Panc1 (cell line): ENCODE data around the gene SYNCRIP. TPM values are rescaled to one million over a fixed set of nuclear protein-coding genes. Genes with fewer than 3 reads are reported as not detected.
A peak's percentile ranks its signal among the peaks of the same experiment; 100 is the strongest.

Source experiments
- ATAC-seq: fragments of 200-7000 bp; cut with Tn5 transposase; 2 replicates; pipeline ENCODE4 v1.9.1; 2020; ENCODE audit warnings: mild to moderate bottlenecking, moderate library complexity
- BruUV-seq: library from RNA; stranded (reverse); fragments of 400-500 nt; replicated peaks from 2 replicates; lab custom pipeline; 2021; lab: Mats Ljungman, UMichigan
- CTCF ChIA-PET: fragments of 300-600 bp; sonication (Branson Sonifier 250); formaldehyde crosslinking; loops from one replicate; lab custom pipeline; 2022; ENCODE audit warnings: antibody characterized with exemption; lab: Charles Lee
- POLR2A ChIA-PET: fragments of 300-600 bp; sonication (Branson Sonifier 250); formaldehyde crosslinking; loops from one replicate; lab custom pipeline; 2022; ENCODE audit warnings: antibody characterized with exemption; lab: Charles Lee
- DNase-seq: peaks from one replicate; pipeline ENCODE4 v3.0.0-alpha.2; 2010; ENCODE audit warnings: low read depth, low spot score
- H3K27ac ChIP-seq: 2 replicates; pipeline ENCODE4 v1.5.1; 2011; ENCODE audit warnings: mild to moderate bottlenecking, low read length, inconsistent platforms
- H3K27me3 ChIP-seq: fragments of 200-500 bp; sonication (Bioruptor generic); 2 replicates; pipeline ENCODE4 v1.6.0; 2014; ENCODE audit warnings: low read length, inconsistent platforms; ENCODE audit not compliant: control insufficient read depth, insufficient read depth
- H3K36me3 ChIP-seq: fragments of 200-500 bp; sonication (Bioruptor generic); 2 replicates; pipeline ENCODE4 v1.5.1; 2014; ENCODE audit warnings: inconsistent platforms, mild to moderate bottlenecking, low read length, moderate library complexity; ENCODE audit not compliant: control insufficient read depth, insufficient read depth
- H3K4me1 ChIP-seq: 2 replicates; pipeline ENCODE4 v1.5.1; 2011; ENCODE audit warnings: inconsistent platforms, mild to moderate bottlenecking, low read length, moderate library complexity; ENCODE audit not compliant: control insufficient read depth, insufficient read depth
- H3K4me3 ChIP-seq, 2 experiments: 2 replicates each; pipeline ENCODE4 v1.5.1; 2011 to 2012; ENCODE audit warnings: low read depth in 2 of 2, low read length in 2 of 2, mild to moderate bottlenecking in 2 of 2, inconsistent platforms in 1 of 2, moderate library complexity in 1 of 2
- H3K9me3 ChIP-seq: fragments of 200-500 bp; sonication (Bioruptor generic); 2 replicates; pipeline ENCODE4 v1.5.1; 2014; ENCODE audit warnings: low read depth, mild to moderate bottlenecking, inconsistent platforms, low read length, moderate library complexity; ENCODE audit not compliant: control insufficient read depth, insufficient read depth
- POLR2AphosphoS5 ChIP-seq: IDR thresholded peaks from 2 replicates; pipeline ENCODE4 v1.6.1; 2012; ENCODE audit warnings: mild to moderate bottlenecking, low read depth, low read length, moderate library complexity
- REST ChIP-seq, 2 experiments: IDR thresholded peaks; 2 replicates each; pipeline ENCODE4 v1.6.1; 2011 to 2012; ENCODE audit warnings: low read depth in 2 of 2, control low read depth in 1 of 2, low read length in 1 of 2, mild to moderate bottlenecking in 1 of 2, moderate library complexity in 1 of 2; ENCODE audit not compliant: insufficient read depth in 1 of 2
- SIN3A ChIP-seq: IDR thresholded peaks from 2 replicates; pipeline ENCODE4 v1.6.1; 2012; ENCODE audit warnings: low read depth, mild to moderate bottlenecking, low read length, moderate library complexity, borderline replicate concordance; ENCODE audit not compliant: insufficient read depth
- TCF7L2 ChIP-seq: IDR thresholded peaks from 2 replicates; pipeline ENCODE4 v1.6.1; 2011; ENCODE audit warnings: mild to moderate bottlenecking, low read depth, low read length, inconsistent platforms
- in situ Hi-C: cut with HindIII; loops from 2 replicates; pipeline ENCODE4 v1.10.0; 2016; ENCODE audit warnings: low sequenced_read_pairs, low pct_unique_long_range_greater_than_20kb
- intact Hi-C: fragments of 100-400 bp; cut with micrococcal nuclease; formaldehyde crosslinking; loops from one replicate; pipeline ENCODE4 v1.10.0; 2022; ENCODE audit not compliant: unreplicated experiment
- total RNA-seq: library from RNA; stranded (reverse); gene quantifications from one replicate; pipeline ENCODE4 v1.2.1, GENCODE V29; 2021; ENCODE audit not compliant: unreplicated experiment
- TF ChIP-seq, protein P1 (sequence below): fragments of 450-650 bp; IDR thresholded peaks from 2 replicates; pipeline ENCODE4 v1.5.1; 2017; ENCODE audit warnings: mild to moderate bottlenecking

Gene SYNCRIP
- total RNA-seq, 1 experiment from 2014 or later = 141 TPM

DNA sequence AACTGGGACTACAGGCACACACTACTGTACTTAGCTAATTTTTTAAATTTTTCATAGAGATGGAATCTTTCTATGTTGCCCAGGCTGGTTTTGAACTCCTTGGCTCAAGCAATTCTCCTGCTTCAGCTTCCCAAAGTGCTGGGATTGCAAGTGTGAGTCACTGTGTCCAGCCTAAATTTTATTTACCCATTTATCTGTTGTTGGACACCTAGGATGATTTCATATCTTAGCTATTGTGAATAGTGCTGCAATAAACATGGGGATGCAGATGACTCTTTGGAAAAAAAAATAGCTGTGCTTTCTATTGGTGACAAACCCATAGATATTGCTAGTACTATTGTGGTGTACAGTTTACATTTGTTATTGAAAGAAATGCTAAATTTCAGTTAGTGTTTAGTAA is 19.6 kb upstream of the SYNCRIP start:
- H3K27me3 ChIP-seq = no peaks in the 10 kb centered on the region
- DNase-seq (no peak), ATAC-seq (no peak)
- H3K4me1 ChIP-seq = no peaks in the 10 kb centered on the region
- TF ChIP-seq SIN3A = no peak
- no peak for TF ChIP-seq TCF7L2
- TF ChIP-seq REST (IDR thresholded peaks at IDR 0.05; ENCODE audit: insufficient read depth in 1 of 2, low read depth in 2 of 2, low read length in 1 of 2) = no peak
- TF ChIP-seq POLR2AphosphoS5 = no peak
- TF ChIP-seq, protein P1, sequence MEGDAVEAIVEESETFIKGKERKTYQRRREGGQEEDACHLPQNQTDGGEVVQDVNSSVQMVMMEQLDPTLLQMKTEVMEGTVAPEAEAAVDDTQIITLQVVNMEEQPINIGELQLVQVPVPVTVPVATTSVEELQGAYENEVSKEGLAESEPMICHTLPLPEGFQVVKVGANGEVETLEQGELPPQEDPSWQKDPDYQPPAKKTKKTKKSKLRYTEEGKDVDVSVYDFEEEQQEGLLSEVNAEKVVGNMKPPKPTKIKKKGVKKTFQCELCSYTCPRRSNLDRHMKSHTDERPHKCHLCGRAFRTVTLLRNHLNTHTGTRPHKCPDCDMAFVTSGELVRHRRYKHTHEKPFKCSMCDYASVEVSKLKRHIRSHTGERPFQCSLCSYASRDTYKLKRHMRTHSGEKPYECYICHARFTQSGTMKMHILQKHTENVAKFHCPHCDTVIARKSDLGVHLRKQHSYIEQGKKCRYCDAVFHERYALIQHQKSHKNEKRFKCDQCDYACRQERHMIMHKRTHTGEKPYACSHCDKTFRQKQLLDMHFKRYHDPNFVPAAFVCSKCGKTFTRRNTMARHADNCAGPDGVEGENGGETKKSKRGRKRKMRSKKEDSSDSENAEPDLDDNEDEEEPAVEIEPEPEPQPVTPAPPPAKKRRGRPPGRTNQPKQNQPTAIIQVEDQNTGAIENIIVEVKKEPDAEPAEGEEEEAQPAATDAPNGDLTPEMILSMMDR = no peak
- no peak overlapping the region for H3K4me3 ChIP-seq
- no peaks in the 10 kb centered on the region for H3K9me3 ChIP-seq
- POLR2A ChIA-PET = no interaction called here
- no TSS peak for BruUV-seq
- no peak overlapping the region for H3K27ac ChIP-seq
- in situ Hi-C loops = no loop called here
- intact Hi-C loops = no loop called here
- H3K36me3 ChIP-seq = no peaks in the 10 kb centered on the region
- CTCF ChIA-PET = no interaction called here

GRCh38 chr6:85660181-85660611 is 17.5 kb upstream of the SYNCRIP start:
- ChIA-PET CTCF (no interaction called here), POLR2A (no interaction called here)
- H3K27ac ChIP-seq = no peak overlapping the region
- no peak for DNase-seq
- ATAC-seq = peak; percentile 81
- H3K4me3 ChIP-seq = no peak overlapping the region
- BruUV-seq = no TSS peak
- H3K27me3 ChIP-seq = no peaks in the 10 kb centered on the region
- no peaks in the 10 kb centered on the region for H3K4me1 ChIP-seq
- intact Hi-C loops = no loop called here
- no peaks in the 10 kb centered on the region for H3K36me3 ChIP-seq
- H3K9me3 ChIP-seq = no peaks in the 10 kb centered on the region
- in situ Hi-C loops = no loop called here
- TF ChIP-seq POLR2AphosphoS5 (no peak), TCF7L2 (no peak), REST (IDR thresholded peaks at IDR 0.05; ENCODE audit: insufficient read depth in 1 of 2, low read depth in 2 of 2, low read length in 1 of 2) (no peak), SIN3A (no peak)
- TF ChIP-seq, protein P1 = no peak
